Esophagus muscularis mucosa (tissue), 4 donors: ENCODE measurements around the gene DCUN1D4. TPM values are rescaled to one million over a fixed set of nuclear protein-coding genes. Genes with fewer than 3 reads are reported as not detected.
A peak's percentile ranks its signal among the peaks of the same experiment; 100 is the strongest.

Experiments used
- DNase-seq: peaks from one replicate; pipeline ENCODE4 v3.0.0-alpha.2; 2017; ENCODE audit errors: extremely low spot score
- H3K27ac ChIP-seq, 4 donors: fragments of 200-600 bp; sonication (generic); replicated peaks in 1 of 4; 1 replicate in 3 of 4; 2 replicates in 1 of 4; pipeline ENCODE4 v1.5.1; 2016 to 2019; ENCODE audit warnings: mild to moderate bottlenecking in 1 of 4
- H3K27me3 ChIP-seq, 4 donors: fragments of 200-600 bp; sonication (generic); one replicate each; pipeline versions ENCODE4 v1.5.1 to v1.6.0; 2016 to 2019
- H3K36me3 ChIP-seq, 4 donors: fragments of 200-600 bp; sonication (generic); one replicate each; pipeline ENCODE4 v1.5.1; 2016 to 2019
- H3K4me1 ChIP-seq, 4 donors: fragments of 200-600 bp; sonication (generic); one replicate each; pipeline ENCODE4 v1.5.1; 2016 to 2019
- H3K4me3 ChIP-seq, 4 donors: fragments of 200-600 bp; sonication (generic); 1 replicate in 2 of 4; 2 replicates in 2 of 4; pipeline ENCODE4 v1.5.1; 2016 to 2019; ENCODE audit warnings: mild to moderate bottlenecking in 4 of 4, moderate library complexity in 1 of 4
- H3K9me3 ChIP-seq, 4 donors: fragments of 200-600 bp; sonication (generic); 1 replicate in 3 of 4; 2 replicates in 1 of 4; pipeline ENCODE4 v1.5.1; 2016 to 2019
- CTCF ChIP-seq, 3 experiments: fragments of 200-600 bp in 2 of 3; fragments of 450-650 bp in 1 of 3; sonication (generic) in 2 of 3; IDR thresholded peaks; one replicate each; pipeline ENCODE4 v1.5.1; 2017 to 2019; ENCODE audit warnings: antibody characterized with exemption in 3 of 3, mild to moderate bottlenecking in 2 of 3, moderate library complexity in 1 of 3
- EP300 ChIP-seq: sonication (generic); formaldehyde crosslinking; IDR thresholded peaks from one replicate; pipeline ENCODE4 v1.6.1; 2017; ENCODE audit warnings: antibody characterized with exemption
- POLR2A ChIP-seq: fragments of 450-650 bp; IDR thresholded peaks from one replicate; pipeline ENCODE4 v1.6.1; 2017; ENCODE audit warnings: antibody characterized with exemption, moderate library complexity, mild to moderate bottlenecking, low read depth
- POLR2AphosphoS5 ChIP-seq, 2 donors: sonication (generic); formaldehyde crosslinking; IDR thresholded peaks; one replicate each; pipeline ENCODE4 v1.6.1; 2017; ENCODE audit warnings: antibody characterized with exemption in 2 of 2
- whole genome bisulfite sequencing: methylation state at CpG from one replicate; pipeline ENCODE4 v1.1.5; 2018; 5-methylcytosine and 5-hydroxymethylcytosine counted together
- intact Hi-C: fragments of 100-400 bp; cut with DNase I; formaldehyde crosslinking; loops from one replicate; pipeline ENCODE4 v1.15.1; 2023
- total RNA-seq, 4 donors: library from RNA; depleted of rRNA; stranded (reverse); fragments of >200 nt; gene quantifications; one replicate each; pipeline versions ENCODE4 v1.1.0 to v1.2.1, GENCODE V29; 2016

Gene DCUN1D4
- total RNA-seq, 4 donors from 2014 or later, result 36.0 to 70.6 (median 51.9) TPM

GRCh38 chr4:51845711-51846110, 2.8 kb downstream of the DCUN1D4 start:
- DNase-seq, result no peak
- Histone ChIP-seq H3K36me3 (peaks cover 0 to 6% (median 0%) of the 10 kb centered on the region in 4 donors), H3K9me3 (no peaks in the 10 kb centered on the region), H3K4me1 (peaks cover 16 to 63% (median 62%) of the 10 kb centered on the region in 4 donors), H3K4me3 (no peak overlapping the region), H3K27ac (peak overlapping the region in 1 of 4 donors; percentile 99), H3K27me3 (no peaks in the 10 kb centered on the region)
- no peak for TF ChIP-seq POLR2AphosphoS5 (IDR thresholded peaks at IDR 0.05)
- no peak for TF ChIP-seq POLR2A
- no peak for TF ChIP-seq CTCF (IDR thresholded peaks at IDR 0.05)
- TF ChIP-seq EP300, result no peak
- 42% methylated on average over 1 of the region's 1 CpG for WGBS
- intact Hi-C loops, result no loop called here

- Histone ChIP-seq H3K4me1 (peaks cover 43 to 93% (median 89%) of the 10 kb centered on the region in 4 donors), H3K9me3 (no peaks in the 10 kb centered on the region), H3K27ac (peak overlapping the region in 1 of 4 donors; percentile 42), H3K4me3 (no peak overlapping the region), H3K36me3 (peaks cover 0 to 6% (median 0%) of the 10 kb centered on the region in 4 donors), H3K27me3 (no peaks in the 10 kb centered on the region)
- TF ChIP-seq EP300 (no peak), CTCF (IDR thresholded peaks at IDR 0.05) (no peak), POLR2A (no peak), POLR2AphosphoS5 (IDR thresholded peaks at IDR 0.05) (no peak)
- peak; percentile 68 for DNase-seq
- intact Hi-C loops, result no loop called here
- WGBS, result 61% methylated on average over 5 of the region's 5 CpGs
These were observed 6.5 kb downstream of the DCUN1D4 start for GRCh38 chr4:51849430-51849829.

GRCh38 chr4:51850294-51850693, 7.3 kb downstream of the DCUN1D4 start:
- H3K4me1 ChIP-seq, result peaks cover 38 to 96% (median 87%) of the 10 kb centered on the region in 4 donors
- no peaks in the 10 kb centered on the region for H3K9me3 ChIP-seq
- 84% methylated on average over 4 of the region's 4 CpGs for WGBS
- H3K36me3 ChIP-seq, result peaks cover 0 to 6% (median 0%) of the 10 kb centered on the region in 4 donors
- intact Hi-C loops, result loop anchor here (5.0 kb wide), 1 partner anchor 47 kb away; no protein-coding TSS in a partner anchor
- H3K27ac ChIP-seq, result peak overlapping the region in 2 of 4 donors; percentile 30 to 42
- DNase-seq, result peak; percentile 37
- no peak for TF ChIP-seq EP300
- no peak for TF ChIP-seq POLR2A
- no peak for TF ChIP-seq CTCF (IDR thresholded peaks at IDR 0.05)
- TF ChIP-seq POLR2AphosphoS5 (IDR thresholded peaks at IDR 0.05), result no peak
- H3K27me3 ChIP-seq, result no peaks in the 10 kb centered on the region
- H3K4me3 ChIP-seq, result no peak overlapping the region

DNA sequence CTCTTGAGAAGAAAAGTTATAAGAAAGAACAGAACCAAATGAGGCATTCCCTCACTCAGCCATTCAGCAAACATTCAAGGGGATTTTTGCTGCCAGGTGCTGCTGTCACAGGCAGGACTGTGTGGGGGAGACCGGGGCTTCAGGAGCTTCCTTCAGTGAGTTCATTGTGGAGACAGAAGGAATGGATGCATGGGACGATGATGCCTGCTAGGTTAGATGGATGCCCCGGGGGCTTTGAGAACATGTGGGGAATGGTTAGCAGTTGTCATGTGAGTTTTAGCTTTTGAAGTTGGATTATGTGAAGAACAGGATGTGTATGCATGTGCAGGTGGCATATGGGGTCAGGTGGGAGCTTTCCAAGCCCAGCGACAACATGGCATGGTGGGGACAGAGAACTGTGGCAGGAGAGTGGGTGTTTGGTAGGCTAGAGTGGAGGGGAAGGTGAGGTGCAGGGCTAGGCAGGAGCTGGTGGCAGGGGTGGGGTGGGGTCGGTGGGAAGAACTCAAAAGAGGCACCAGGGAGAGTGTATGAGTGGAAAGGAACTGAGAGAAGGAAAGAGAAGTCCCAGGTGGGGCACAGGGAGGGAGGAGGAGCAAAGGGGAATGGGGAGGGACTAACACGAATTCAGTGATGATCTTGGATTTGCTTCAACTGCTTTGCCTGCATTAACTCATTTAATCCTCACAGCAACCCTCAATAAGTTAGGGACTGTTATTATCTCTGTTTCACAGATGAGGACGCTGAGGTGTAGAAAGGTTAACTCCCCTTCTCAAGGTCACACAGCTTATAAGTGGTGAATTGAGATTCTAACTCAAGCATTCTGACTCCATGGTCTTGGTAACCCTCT, 8.4 kb downstream of the DCUN1D4 start:
- H3K4me1 ChIP-seq, result peaks cover 40 to 96% (median 87%) of the 10 kb centered on the region in 4 donors
- H3K36me3 ChIP-seq, result peaks cover 0 to 6% (median 0%) of the 10 kb centered on the region in 4 donors
- intact Hi-C loops, result loop anchor here (5.0 kb wide), 1 partner anchor 46 kb away; no protein-coding TSS in a partner anchor
- H3K27ac ChIP-seq, result peak overlapping the region in 3 of 4 donors; percentile 5 to 42 (median 30)
- H3K27me3 ChIP-seq, result no peaks in the 10 kb centered on the region
- TF ChIP-seq EP300, result no peak
- no peak for TF ChIP-seq POLR2A
- no peak for TF ChIP-seq POLR2AphosphoS5 (IDR thresholded peaks at IDR 0.05)
- TF ChIP-seq CTCF (IDR thresholded peaks at IDR 0.05), result no peak
- H3K4me3 ChIP-seq, result no peak overlapping the region
- DNase-seq, result peak; percentile 86
- H3K9me3 ChIP-seq, result no peaks in the 10 kb centered on the region
- WGBS, result 64% methylated on average over 7 of the region's 7 CpGs
